Kidney glomerular epithelial cell (primary cell): ENCODE measurements around the gene CBX3.
"Not testable (repeated sequence)": the region's sequence is repeated elsewhere in the genome, so short reads cannot be mapped to it uniquely, and the experiment has no call there.

Experiments
- DNase-seq: peaks from one replicate; lab custom pipeline; 2025; lab: John Stamatoyannopoulos, UW

The CBX3 gene

GRCh38 chr7:26201247-26202018 lies at the start of gene CBX3:
Gene CBX3 (plus strand): TSS chr7:26201745. CDS start chr7:26202999, 1,254 bp downstream.
- DNase-seq, result peak; percentile 85

GRCh38 chr7:26151953-26152781 lies 49.4 kb upstream of the CBX3 start, which contains the start of gene NFE2L3:
Gene NFE2L3 (plus strand): TSS chr7:26152198. CDS start chr7:26152499, 301 bp downstream.
- DNase-seq, result peak; percentile 66

GRCh38 chr7:26152782-26153240 lies 48.7 kb upstream of the CBX3 start:
- not testable (repeated sequence) for DNase-seq

GRCh38 chr7:26153241-26153822 lies 48.2 kb upstream of the CBX3 start:
- DNase-seq, result peak; percentile 16

GRCh38 chr7:26153823-26154783 lies 47.4 kb upstream of the CBX3 start:
- peak; percentile 59 for DNase-seq

- DNase-seq, result peak; percentile 86
Observed at GRCh38 chr7:26155531-26156375, 45.8 kb upstream of the CBX3 start.

GRCh38 chr7:26156451-26157420 lies 44.8 kb upstream of the CBX3 start:
- DNase-seq, result peak; percentile 98

GRCh38 chr7:26157520-26158105 lies 43.9 kb upstream of the CBX3 start:
- no peak for DNase-seq

- peak; percentile 22 for DNase-seq
Observed at GRCh38 chr7:26159243-26159642, 42.3 kb upstream of the CBX3 start.

- DNase-seq, result no peak
Observed at GRCh38 chr7:26160896-26161295, 40.6 kb upstream of the CBX3 start.

- DNase-seq, result no peak
Observed at GRCh38 chr7:26162431-26162830, 39.1 kb upstream of the CBX3 start.

GRCh38 chr7:26163804-26164203 lies 37.7 kb upstream of the CBX3 start:
- DNase-seq, result not testable (repeated sequence)

GRCh38 chr7:26165950-26166683 lies 35.4 kb upstream of the CBX3 start:
- no peak for DNase-seq

- DNase-seq, result no peak
Observed at GRCh38 chr7:26166684-26167266, 34.8 kb upstream of the CBX3 start.

GRCh38 chr7:26167303-26167934 lies 34.1 kb upstream of the CBX3 start:
- DNase-seq, result no peak

- DNase-seq, result no peak
Observed at GRCh38 chr7:26168458-26169023, 33.0 kb upstream of the CBX3 start.

GRCh38 chr7:26169271-26169670 lies 32.3 kb upstream of the CBX3 start:
- no peak for DNase-seq
